Prostate gland (tissue), 2 donors: ENCODE data around the gene FAXDC2. TPM values are rescaled to one million over a fixed set of nuclear protein-coding genes. Genes with fewer than 3 reads are reported as not detected.

Source experiments
- DNase-seq: peaks from one replicate; pipeline ENCODE4 v3.0.0-alpha.2; 2019; ENCODE audit warnings: low spot score
- H3K27ac ChIP-seq, 2 donors: fragments of 200-600 bp; sonication (generic); 2 replicates each; pipeline ENCODE4 v1.5.1; 2017 to 2019
- H3K27me3 ChIP-seq: fragments of 200-600 bp; sonication (generic); replicated peaks from 2 replicates; pipeline ENCODE4 v1.5.1; 2019; ENCODE audit not compliant: insufficient read depth
- H3K36me3 ChIP-seq, 2 donors: fragments of 200-600 bp; sonication (generic); 1 replicate in 1 of 2; 2 replicates in 1 of 2; pipeline versions ENCODE4 v1.5.1 to v1.8.1; 2017 to 2019
- H3K4me1 ChIP-seq: fragments of 200-600 bp; sonication (generic); replicated peaks from 2 replicates; pipeline ENCODE4 v1.5.1; 2019
- H3K4me3 ChIP-seq, 2 donors: fragments of 200-600 bp; sonication (generic); 2 replicates each; pipeline ENCODE4 v1.5.1; 2017 to 2019
- H3K9me3 ChIP-seq: fragments of 200-600 bp; sonication (generic); 2 replicates; pipeline ENCODE4 v1.5.1; 2017
- CTCF ChIP-seq, 4 experiments: fragments of 200-600 bp in 2 of 4; fragments of 450-650 bp in 2 of 4; sonication (generic) in 2 of 4; IDR thresholded peaks; 1 replicate in 3 of 4; 2 replicates in 1 of 4; pipeline ENCODE4 v1.5.1; 2016 to 2019; ENCODE audit warnings: antibody characterized with exemption in 4 of 4, mild to moderate bottlenecking in 2 of 4, moderate library complexity in 2 of 4
- POLR2A ChIP-seq: fragments of 450-650 bp; IDR thresholded peaks from one replicate; pipeline ENCODE4 v1.6.1; 2016; ENCODE audit warnings: antibody characterized with exemption, mild to moderate bottlenecking
- POLR2AphosphoS5 ChIP-seq: sonication (generic); formaldehyde crosslinking; IDR thresholded peaks from one replicate; pipeline ENCODE4 v1.6.1; 2017; ENCODE audit warnings: antibody characterized with exemption
- WGBS: methylation state at CpG from one replicate; pipeline ENCODE4 v1.1.5; 2018; 5-methylcytosine and 5-hydroxymethylcytosine counted together
- intact Hi-C: fragments of 100-400 bp; cut with DNase I; formaldehyde crosslinking; loops from one replicate; pipeline ENCODE4 v1.14.2; 2022
- total RNA-seq, 2 donors: library from RNA; depleted of rRNA; stranded (reverse); fragments of >200 nt; gene quantifications; one replicate each; pipeline ENCODE4 v1.1.0, GENCODE V29; 2016

The FAXDC2 gene
- total RNA-seq, 2 donors from 2014 or later: 35.3 to 81.7 TPM

- intact Hi-C loops: no loop called here
- no peak for DNase-seq
- WGBS: 72% methylated on average over 4 of the region's 4 CpGs
- Histone ChIP-seq H3K4me3 (no peak overlapping the region), H3K27ac (no peak overlapping the region), H3K27me3 (no peaks in the 10 kb centered on the region), H3K36me3 (no peaks in the 10 kb centered on the region), H3K9me3 (no peaks in the 10 kb centered on the region), H3K4me1 (peaks cover 4% of the 10 kb centered on the region)
- no peak for TF ChIP-seq CTCF (IDR thresholded peaks at IDR 0.05)
- no peak for TF ChIP-seq POLR2A
- TF ChIP-seq POLR2AphosphoS5: no peak
These were observed 71.3 kb downstream of the FAXDC2 start for GRCh38 chr5:154779105-154779504.

- Histone ChIP-seq H3K9me3 (no peaks in the 10 kb centered on the region), H3K4me3 (no peak overlapping the region), H3K36me3 (no peaks in the 10 kb centered on the region), H3K27ac (no peak overlapping the region), H3K4me1 (peaks cover 4% of the 10 kb centered on the region), H3K27me3 (no peaks in the 10 kb centered on the region)
- intact Hi-C loops: no loop called here
- no peak for DNase-seq
- WGBS: 90% methylated on average over 2 of the region's 2 CpGs
- TF ChIP-seq POLR2AphosphoS5: no peak
- TF ChIP-seq POLR2A: no peak
- TF ChIP-seq CTCF (IDR thresholded peaks at IDR 0.05): no peak
These were observed 71.9 kb downstream of the FAXDC2 start for GRCh38 chr5:154778534-154778933.

GRCh38 chr5:154776167-154776566, 74.2 kb downstream of the FAXDC2 start:
- TF ChIP-seq CTCF (IDR thresholded peaks at IDR 0.05) (no peak), POLR2A (no peak), POLR2AphosphoS5 (no peak)
- Histone ChIP-seq H3K27me3 (no peaks in the 10 kb centered on the region), H3K4me3 (no peak overlapping the region), H3K36me3 (no peaks in the 10 kb centered on the region), H3K4me1 (no peaks in the 10 kb centered on the region), H3K9me3 (no peaks in the 10 kb centered on the region), H3K27ac (no peak overlapping the region)
- DNase-seq: no peak
- intact Hi-C loops: no loop called here
- WGBS: 68% methylated on average over 1 of the region's 1 CpG

- TF ChIP-seq CTCF (IDR thresholded peaks at IDR 0.05) (no peak), POLR2AphosphoS5 (no peak), POLR2A (no peak)
These were observed 77.1 kb downstream of the FAXDC2 start for GRCh38 chr5:154773326-154773725.

GRCh38 chr5:154771383-154771901, 79.0 kb downstream of the FAXDC2 start:
- intact Hi-C loops: no loop called here
- H3K4me3 ChIP-seq: no peak overlapping the region
- H3K27ac ChIP-seq: peak overlapping the region in 1 of 2 donors; percentile 12
- TF ChIP-seq POLR2AphosphoS5 (no peak), POLR2A (no peak), CTCF (IDR thresholded peaks at IDR 0.05) (no peak)
- peak; percentile 10 for DNase-seq
- WGBS: 23% methylated on average over 10 of the region's 10 CpGs
- H3K27me3 ChIP-seq: no peaks in the 10 kb centered on the region
- H3K36me3 ChIP-seq: no peaks in the 10 kb centered on the region
- peaks cover 6% of the 10 kb centered on the region for H3K4me1 ChIP-seq
- no peaks in the 10 kb centered on the region for H3K9me3 ChIP-seq

More at GRCh38 chr5:154773326-154773725, 77.1 kb downstream of the FAXDC2 start:
- 84% methylated on average over 3 of the region's 3 CpGs for WGBS
- no peak for DNase-seq
- Histone ChIP-seq H3K36me3 (no peaks in the 10 kb centered on the region), H3K9me3 (no peaks in the 10 kb centered on the region), H3K27ac (no peak overlapping the region), H3K4me3 (no peak overlapping the region), H3K27me3 (no peaks in the 10 kb centered on the region), H3K4me1 (no peaks in the 10 kb centered on the region)
- intact Hi-C loops: no loop called here
